ENCODE measurements around the gene KCNIP2.

Gene KCNIP2

GRCh38 chr10:101782811-101783735 is 60.5 kb downstream of the KCNIP2 start, which contains the start of gene NPM3:
TSS of gene NPM3 (minus strand) at chr10:101783446. CDS start at chr10:101783390, 56 bp downstream.
- DNase-seq (ENCODE audit: low read depth, low spot score): peak; percentile 89

- DNase-seq (ENCODE audit: low read depth, low spot score): no peak
Observed at GRCh38 chr10:101781984-101782810, 61.4 kb downstream of the KCNIP2 start.

GRCh38 chr10:101781655-101781983 is 62.0 kb downstream of the KCNIP2 start:
- DNase-seq (ENCODE audit: low read depth, low spot score): no peak

GRCh38 chr10:101780818-101781654 is 62.6 kb downstream of the KCNIP2 start:
- DNase-seq (ENCODE audit: low read depth, low spot score): peak; percentile 83

GRCh38 chr10:101780187-101780817 is 63.3 kb downstream of the KCNIP2 start:
- DNase-seq (ENCODE audit: low read depth, low spot score): no peak

GRCh38 chr10:101779544-101780186 is 63.9 kb downstream of the KCNIP2 start:
- peak; percentile 87 for DNase-seq (ENCODE audit: low read depth, low spot score)

- DNase-seq (ENCODE audit: low read depth, low spot score): peak; percentile 69
Observed at GRCh38 chr10:101778781-101779543, 64.6 kb downstream of the KCNIP2 start.

- no peak for DNase-seq (ENCODE audit: low read depth, low spot score)
Observed at GRCh38 chr10:101778151-101778780, 65.3 kb downstream of the KCNIP2 start.

GRCh38 chr10:101777619-101778145 is 65.9 kb downstream of the KCNIP2 start:
- no peak for DNase-seq (ENCODE audit: low read depth, low spot score)

- no peak for DNase-seq (ENCODE audit: low read depth, low spot score)
Observed at GRCh38 chr10:101776161-101776817, 67.3 kb downstream of the KCNIP2 start.
